Measurements from ENCODE around the gene NT5E. TPM values are rescaled to one million over a fixed set of nuclear protein-coding genes. Genes with fewer than 3 reads are reported as not detected.

Gene NT5E
- total RNA-seq, 1 donor from 2014 or later: 101 TPM

- Histone ChIP-seq H3K27me3 (ENCODE audit: control insufficient read depth, insufficient read depth, low read length) (no peaks in the 10 kb centered on the region), H3K4me3 (ENCODE audit: low read depth, low read length) (no peak overlapping the region), H3K36me3 (ENCODE audit: control insufficient read depth, insufficient read depth, low read length) (no peaks in the 10 kb centered on the region)
- TF ChIP-seq CTCF (IDR thresholded peaks at IDR 0.05; ENCODE audit: insufficient read depth, low read length, poor library complexity, severe bottlenecking): no peak
- DNase-seq (ENCODE audit: low read depth): no peak
These were observed 43.5 kb downstream of the NT5E start for GRCh38 chr6:85493389-85493788.

GRCh38 chr6:85494547-85495536, 45.0 kb downstream of the NT5E start:
- TF ChIP-seq CTCF (IDR thresholded peaks at IDR 0.05; ENCODE audit: insufficient read depth, low read length, poor library complexity, severe bottlenecking): no peak
- DNase-seq (ENCODE audit: low read depth): no peak
- H3K4me3 ChIP-seq (ENCODE audit: low read depth, low read length): no peak overlapping the region
- no peaks in the 10 kb centered on the region for H3K27me3 ChIP-seq (ENCODE audit: control insufficient read depth, insufficient read depth, low read length)
- no peaks in the 10 kb centered on the region for H3K36me3 ChIP-seq (ENCODE audit: control insufficient read depth, insufficient read depth, low read length)

GRCh38 chr6:85496009-85496579, 46.2 kb downstream of the NT5E start:
- Histone ChIP-seq H3K4me3 (ENCODE audit: low read depth, low read length) (no peak overlapping the region), H3K36me3 (ENCODE audit: control insufficient read depth, insufficient read depth, low read length) (no peaks in the 10 kb centered on the region), H3K27me3 (ENCODE audit: control insufficient read depth, insufficient read depth, low read length) (no peaks in the 10 kb centered on the region)
- no peak for TF ChIP-seq CTCF (IDR thresholded peaks at IDR 0.05; ENCODE audit: insufficient read depth, low read length, poor library complexity, severe bottlenecking)
- DNase-seq (ENCODE audit: low read depth): no peak

- H3K27me3 ChIP-seq (ENCODE audit: control insufficient read depth, insufficient read depth, low read length): no peaks in the 10 kb centered on the region
- TF ChIP-seq CTCF (IDR thresholded peaks at IDR 0.05; ENCODE audit: insufficient read depth, low read length, poor library complexity, severe bottlenecking): no peak
- H3K36me3 ChIP-seq (ENCODE audit: control insufficient read depth, insufficient read depth, low read length): no peaks in the 10 kb centered on the region
- no peak overlapping the region for H3K4me3 ChIP-seq (ENCODE audit: low read depth, low read length)
- DNase-seq (ENCODE audit: low read depth): no peak
These were observed 47.0 kb downstream of the NT5E start for GRCh38 chr6:85496856-85497255.

GRCh38 chr6:85498596-85499258, 48.8 kb downstream of the NT5E start:
- peak; percentile 38 for DNase-seq (ENCODE audit: low read depth)
- no peak for TF ChIP-seq CTCF (IDR thresholded peaks at IDR 0.05; ENCODE audit: insufficient read depth, low read length, poor library complexity, severe bottlenecking)
- H3K27me3 ChIP-seq (ENCODE audit: control insufficient read depth, insufficient read depth, low read length): no peaks in the 10 kb centered on the region
- no peak overlapping the region for H3K4me3 ChIP-seq (ENCODE audit: low read depth, low read length)
- H3K36me3 ChIP-seq (ENCODE audit: control insufficient read depth, insufficient read depth, low read length): no peaks in the 10 kb centered on the region
